ENCODE results near the gene CDPF1. TPM values are rescaled to one million over a fixed set of nuclear protein-coding genes. Genes with fewer than 3 reads are reported as not detected.

Gene CDPF1
- total and polyA plus RNA-seq, 2 experiments from 2014 or later: 10.1 to 14.5 TPM

- Histone ChIP-seq H3K4me1 (ENCODE audit: insufficient read depth) (no peaks in the 10 kb centered on the region), H4K20me1 (replicated peaks; ENCODE audit: insufficient read depth) (no peaks in the 10 kb centered on the region), H3K9me2 (ENCODE audit: insufficient read depth) (no peaks in the 10 kb centered on the region), H3K4me2 (no peak overlapping the region), H3K4me3 (no peak overlapping the region), H3K36me3 (ENCODE audit: insufficient read depth) (no peaks in the 10 kb centered on the region), H2AFZ (no peak overlapping the region), H3F3A (replicated peaks; ENCODE audit: low read depth) (no peaks in the 10 kb centered on the region), H3K27ac (ENCODE audit: low read depth) (no peak overlapping the region), H3K27me3 (ENCODE audit: insufficient read depth) (no peaks in the 10 kb centered on the region), H3K79me2 (replicated peaks; ENCODE audit: insufficient read depth) (no peaks in the 10 kb centered on the region)
- Mint-ChIP-seq H3K27ac (no peak overlapping the region), H3K4me1 (peaks cover 3% of the 10 kb centered on the region; the same call in 2 of the 3 replicates), H3K36me3 (ENCODE audit: low read depth) (peaks cover 18% of the 10 kb centered on the region), H3K4me3 (no peak overlapping the region), H3K9me3 (no peaks in the 10 kb centered on the region; the same call in 2 of the 3 replicates), H3K27me3 (ENCODE audit: insufficient read depth, low read depth, poor library complexity) (peaks cover 9% of the 10 kb centered on the region)
- no peak for TF ChIP-seq JUNB (IDR thresholded peaks at IDR 0.05; ENCODE audit: unreplicated experiment)
- TF ChIP-seq POLR2AphosphoS5 (IDR thresholded peaks at IDR 0.05; ENCODE audit: low read depth): no peak
- TF ChIP-seq NANOG (IDR thresholded peaks at IDR 0.05; ENCODE audit: borderline replicate concordance): no peak
- TF ChIP-seq EZH2phosphoT487 (IDR thresholded peaks at IDR 0.05; ENCODE audit: unreplicated experiment): no peak
- ATAC-seq (no peak), DNase-seq (ENCODE audit: low spot score) (no peak)
Measured at GRCh38 chr22:46290121-46290842, 40.2 kb upstream of the CDPF1 start.

GRCh38 chr22:46289244-46289891 lies 39.3 kb upstream of the CDPF1 start:
- no peaks in the 10 kb centered on the region for H3F3A ChIP-seq (replicated peaks; ENCODE audit: low read depth)
- H3K4me2 ChIP-seq: no peak overlapping the region
- H2AFZ ChIP-seq: no peak overlapping the region
- H3K79me2 ChIP-seq (replicated peaks; ENCODE audit: insufficient read depth): no peaks in the 10 kb centered on the region
- DNase-seq (ENCODE audit: low spot score) (no peak), ATAC-seq (no peak)
- Mint-ChIP-seq H3K36me3 (ENCODE audit: low read depth) (peaks cover 24% of the 10 kb centered on the region), H3K4me3 (no peak overlapping the region), H3K9me3 (no peaks in the 10 kb centered on the region; the same call in 2 of the 3 replicates), H3K4me1 (no peaks in the 10 kb centered on the region), H3K27me3 (ENCODE audit: insufficient read depth, low read depth, poor library complexity) (peaks cover 9% of the 10 kb centered on the region), H3K27ac (no peak overlapping the region)
- no peak overlapping the region for H3K27ac ChIP-seq (ENCODE audit: low read depth)
- no peaks in the 10 kb centered on the region for H3K9me2 ChIP-seq (ENCODE audit: insufficient read depth)
- H3K4me1 ChIP-seq (ENCODE audit: insufficient read depth): no peaks in the 10 kb centered on the region
- no peaks in the 10 kb centered on the region; the same call in 1 of the 2 replicates for H3K36me3 ChIP-seq (ENCODE audit: insufficient read depth)
- H4K20me1 ChIP-seq (replicated peaks; ENCODE audit: insufficient read depth): no peaks in the 10 kb centered on the region
- no peak overlapping the region for H3K4me3 ChIP-seq
- H3K27me3 ChIP-seq (ENCODE audit: insufficient read depth): no peaks in the 10 kb centered on the region
- TF ChIP-seq ETS1 (IDR thresholded peaks at IDR 0.05) (no peak), STAT1 (IDR thresholded peaks at IDR 0.05; ENCODE audit: unreplicated experiment) (no peak), CTCF (conservative IDR thresholded peaks at IDR 0.05; ENCODE audit: low read depth in 2 of 2) (no peak), ZNF114 (CRISPR knock-in tag; IDR thresholded peaks at IDR 0.05) (no peak), EZH2phosphoT487 (IDR thresholded peaks at IDR 0.05; ENCODE audit: unreplicated experiment) (no peak), POLR2AphosphoS5 (IDR thresholded peaks at IDR 0.05; ENCODE audit: low read depth) (no peak), NANOG (IDR thresholded peaks at IDR 0.05; ENCODE audit: borderline replicate concordance) (no peak), CREB1 (CRISPR knock-in tag; IDR thresholded peaks at IDR 0.05; ENCODE audit: low read depth) (no peak), JUNB (IDR thresholded peaks at IDR 0.05; ENCODE audit: unreplicated experiment) (no peak), ZNF462 (CRISPR knock-in tag; IDR thresholded peaks at IDR 0.05) (no peak), EZH2 (IDR thresholded peaks at IDR 0.05; ENCODE audit: low read depth, unreplicated experiment) (no peak)

Measured in GM23338 (cell line).